GM12801 (cell line): ENCODE data around the gene MDFIC2.

Source experiments
- TF ChIP-seq, protein P1 (sequence below): IDR thresholded peaks from one replicate; pipeline ENCODE4 v1.5.1; 2011; ENCODE audit warnings: control low read depth; ENCODE audit not compliant: insufficient read length; ENCODE audit errors: extremely low read depth

Gene MDFIC2

DNA sequence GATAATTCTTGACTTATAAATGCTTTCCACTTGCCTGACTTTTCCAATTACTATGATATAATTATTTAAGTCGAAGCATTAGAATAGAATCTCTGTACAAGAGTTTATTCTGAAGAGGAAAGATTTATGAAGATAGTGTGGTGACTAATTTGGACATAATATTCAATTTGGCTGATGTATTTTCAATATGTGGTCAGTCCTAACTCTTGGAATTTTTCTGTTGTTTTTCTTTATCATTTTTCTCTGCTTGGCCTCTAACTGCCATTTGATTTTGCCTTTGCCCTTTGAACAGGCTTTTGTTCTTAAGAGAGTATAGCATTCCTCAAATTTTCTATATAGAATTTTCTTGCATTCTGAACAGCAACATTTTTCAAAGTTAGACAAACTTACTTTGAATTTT lies 2.6 kb upstream of the MDFIC2 start:
- TF ChIP-seq, protein P1, sequence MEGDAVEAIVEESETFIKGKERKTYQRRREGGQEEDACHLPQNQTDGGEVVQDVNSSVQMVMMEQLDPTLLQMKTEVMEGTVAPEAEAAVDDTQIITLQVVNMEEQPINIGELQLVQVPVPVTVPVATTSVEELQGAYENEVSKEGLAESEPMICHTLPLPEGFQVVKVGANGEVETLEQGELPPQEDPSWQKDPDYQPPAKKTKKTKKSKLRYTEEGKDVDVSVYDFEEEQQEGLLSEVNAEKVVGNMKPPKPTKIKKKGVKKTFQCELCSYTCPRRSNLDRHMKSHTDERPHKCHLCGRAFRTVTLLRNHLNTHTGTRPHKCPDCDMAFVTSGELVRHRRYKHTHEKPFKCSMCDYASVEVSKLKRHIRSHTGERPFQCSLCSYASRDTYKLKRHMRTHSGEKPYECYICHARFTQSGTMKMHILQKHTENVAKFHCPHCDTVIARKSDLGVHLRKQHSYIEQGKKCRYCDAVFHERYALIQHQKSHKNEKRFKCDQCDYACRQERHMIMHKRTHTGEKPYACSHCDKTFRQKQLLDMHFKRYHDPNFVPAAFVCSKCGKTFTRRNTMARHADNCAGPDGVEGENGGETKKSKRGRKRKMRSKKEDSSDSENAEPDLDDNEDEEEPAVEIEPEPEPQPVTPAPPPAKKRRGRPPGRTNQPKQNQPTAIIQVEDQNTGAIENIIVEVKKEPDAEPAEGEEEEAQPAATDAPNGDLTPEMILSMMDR, result no peak

DNA sequence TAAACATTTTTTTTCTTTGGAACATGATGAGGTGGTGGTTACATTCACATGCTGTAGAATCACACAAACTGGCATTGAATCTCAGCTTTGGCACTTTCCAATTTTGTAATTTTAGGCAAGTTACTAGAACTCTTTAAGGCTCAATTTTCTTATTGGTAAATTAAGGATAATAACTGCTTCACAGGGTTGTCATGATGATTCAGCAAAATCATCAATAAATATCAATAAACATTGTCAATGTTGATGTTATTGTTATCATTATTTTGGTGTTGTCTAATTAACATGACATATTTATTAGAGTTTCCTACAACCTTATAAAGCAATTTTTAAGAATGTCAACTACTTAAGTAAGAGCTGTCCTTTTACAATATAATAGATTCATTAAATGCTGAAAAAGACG lies 1.6 kb downstream of the MDFIC2 start:
- TF ChIP-seq, protein P1, result no peak

DNA sequence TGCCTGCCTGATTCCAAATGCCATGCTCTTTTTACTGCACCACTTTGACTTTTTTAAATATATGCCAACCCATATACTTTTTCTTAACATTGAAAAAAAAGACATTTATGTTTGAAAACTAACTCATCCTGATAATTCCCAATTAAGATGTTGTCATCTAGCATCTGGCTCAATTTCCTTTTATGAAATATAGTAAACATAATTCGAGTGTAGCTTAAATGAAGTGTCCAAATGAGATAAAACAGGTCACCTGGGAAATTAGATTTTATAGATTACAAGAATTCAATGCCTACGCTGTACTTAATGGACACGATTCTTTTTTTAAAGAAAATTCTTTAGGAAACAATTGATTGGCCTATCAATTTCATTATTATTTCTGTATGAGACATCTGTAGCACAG lies 2.8 kb downstream of the MDFIC2 start:
- TF ChIP-seq, protein P1, result no peak

DNA sequence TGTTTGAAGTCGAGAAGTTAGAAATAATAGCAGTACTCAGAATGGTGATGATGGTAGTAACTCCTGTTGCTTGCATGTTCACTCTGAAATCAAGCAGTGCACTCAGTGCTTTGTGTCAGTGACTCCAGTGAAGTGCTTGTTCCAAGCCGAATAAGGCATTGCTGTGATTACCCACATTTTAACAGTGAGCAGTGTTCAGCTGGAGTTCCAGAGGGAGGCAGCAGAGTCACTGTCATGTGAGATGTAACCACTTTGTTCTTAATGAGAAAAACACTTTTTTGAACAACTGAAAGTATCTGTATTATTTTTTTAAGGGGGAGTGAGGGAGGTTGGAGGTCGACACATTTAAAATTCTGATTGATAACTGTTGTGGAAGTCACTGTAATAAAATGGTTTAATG lies 3.7 kb downstream of the MDFIC2 start:
- TF ChIP-seq, protein P1, result no peak

DNA sequence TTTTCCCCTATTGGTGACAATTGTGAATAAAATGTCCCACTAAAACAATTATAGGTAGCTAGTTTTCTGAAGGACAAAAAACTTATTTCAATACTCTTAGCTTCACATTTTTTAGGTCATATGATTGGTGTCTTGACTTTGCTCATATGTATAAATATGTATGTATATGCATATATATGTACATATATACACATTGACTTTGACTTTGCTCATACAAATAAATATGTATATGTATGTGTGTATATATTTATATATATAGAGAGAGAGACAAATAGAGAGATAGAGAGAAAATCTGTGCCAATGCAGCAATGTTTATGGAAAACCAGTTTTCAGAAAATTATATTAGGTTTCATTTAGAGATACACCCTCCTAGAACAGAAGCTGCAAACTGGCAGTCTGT lies 5.7 kb downstream of the MDFIC2 start:
- TF ChIP-seq, protein P1, result no peak

DNA sequence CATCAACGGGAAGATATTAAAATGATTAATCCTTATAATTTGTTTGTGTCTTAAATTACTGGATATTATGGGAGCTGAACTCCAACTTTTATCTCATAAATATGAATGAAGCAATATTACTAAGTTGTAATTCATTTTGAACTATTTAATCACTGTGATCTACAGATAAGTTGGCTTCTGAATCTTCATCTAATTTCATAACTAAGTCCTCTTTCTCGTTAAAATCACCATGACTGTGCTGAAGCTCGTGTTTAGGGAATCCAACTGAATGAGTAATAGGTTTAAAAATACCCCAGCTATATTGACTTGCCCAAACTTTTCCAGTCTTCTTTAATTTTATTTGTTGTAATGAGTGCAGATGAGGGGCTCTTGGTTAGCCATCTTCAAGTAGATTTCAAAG lies 14.1 kb downstream of the MDFIC2 start:
- TF ChIP-seq, protein P1, result no peak

DNA sequence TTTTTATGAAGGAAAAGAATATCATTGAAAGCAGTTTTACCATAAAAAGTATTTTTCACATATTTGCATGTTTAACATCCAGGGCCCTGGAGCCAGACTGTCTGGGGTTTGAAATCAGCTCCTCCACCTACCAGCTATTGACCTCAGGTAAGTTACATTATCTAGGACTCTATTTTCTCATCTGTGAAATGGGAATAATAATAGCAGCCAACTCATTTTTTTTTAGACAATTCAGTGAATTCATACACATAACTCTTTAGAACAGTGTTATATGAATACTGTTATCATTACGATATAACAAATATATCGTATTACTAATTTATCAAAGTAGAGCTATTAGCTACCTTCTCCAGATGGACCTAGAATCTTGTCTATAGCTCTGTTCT lies 21.3 kb downstream of the MDFIC2 start:
- TF ChIP-seq, protein P1, result no peak

DNA sequence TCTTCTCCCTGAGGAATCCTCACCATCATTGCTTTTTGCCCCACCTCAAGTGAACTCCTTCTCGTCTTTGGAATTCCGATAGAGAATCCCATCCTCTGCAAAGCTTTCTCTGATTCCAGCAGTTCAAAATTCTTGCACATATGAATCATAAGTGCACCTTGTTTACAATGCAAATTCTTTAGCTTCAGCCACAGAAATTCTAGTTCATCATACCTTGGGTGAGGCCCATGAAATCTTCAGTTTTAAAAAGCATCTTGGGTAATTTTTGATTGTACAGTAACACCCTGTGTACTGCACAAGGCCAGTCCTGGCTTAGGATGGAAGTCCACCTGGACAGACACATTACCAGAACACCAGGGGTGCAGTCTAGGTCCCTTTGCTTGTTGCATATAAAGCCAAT lies 30.8 kb downstream of the MDFIC2 start:
- TF ChIP-seq, protein P1, result no peak
